ENCODE results near the gene FITM1.
"Not testable (repeated sequence)": the region's sequence is repeated elsewhere in the genome, so short reads cannot be mapped to it uniquely, and the experiment has no call there.

Gene FITM1

GRCh38 chr14:24098229-24098926, 32.1 kb upstream of the FITM1 start:
- DNase-seq, result no peak

- DNase-seq, result no peak
These were observed 31.3 kb upstream of the FITM1 start for GRCh38 chr14:24098927-24099813.

GRCh38 chr14:24100197-24100981, 30.1 kb upstream of the FITM1 start:
- no peak for DNase-seq

- DNase-seq, result no peak
These were observed 29.4 kb upstream of the FITM1 start for GRCh38 chr14:24100982-24101494.

- no peak for DNase-seq
These were observed 28.0 kb upstream of the FITM1 start for GRCh38 chr14:24102357-24103048.

GRCh38 chr14:24103451-24103850, 27.0 kb upstream of the FITM1 start:
- DNase-seq, result no peak

GRCh38 chr14:24105609-24106239, 24.7 kb upstream of the FITM1 start:
- DNase-seq, result not testable (repeated sequence)

GRCh38 chr14:24106672-24107271, 23.7 kb upstream of the FITM1 start:
- no peak for DNase-seq

- DNase-seq, result no peak
These were observed 22.1 kb upstream of the FITM1 start for GRCh38 chr14:24108336-24108874.

GRCh38 chr14:24110060-24110459, 20.4 kb upstream of the FITM1 start:
- no peak for DNase-seq

GRCh38 chr14:24110523-24110922, 19.9 kb upstream of the FITM1 start:
- DNase-seq, result no peak

- DNase-seq, result no peak
These were observed 17.1 kb upstream of the FITM1 start for GRCh38 chr14:24113379-24113800.

GRCh38 chr14:24113801-24114531, 16.5 kb upstream of the FITM1 start:
- DNase-seq, result peak; percentile 89

- peak; percentile 97 for DNase-seq
These were observed 15.7 kb upstream of the FITM1 start, which contains the start of the genes DCAF11 and NRL for GRCh38 chr14:24114532-24115421. DCAF11 (plus strand) TSS chr14:24114777; CDS start chr14:24115595, 818 bp downstream. NRL (minus strand) TSS chr14:24114949; CDS start chr14:24082848, 32,101 bp downstream.

- no peak for DNase-seq
These were observed 14.9 kb upstream of the FITM1 start for GRCh38 chr14:24115422-24116127.

GRCh38 chr14:24116128-24116814, 14.2 kb upstream of the FITM1 start:
- no peak for DNase-seq

GRCh38 chr14:24117179-24117578, 13.3 kb upstream of the FITM1 start:
- DNase-seq, result no peak

- no peak for DNase-seq
These were observed 10.8 kb upstream of the FITM1 start for GRCh38 chr14:24119691-24120090.
